GM18520 (cell line): ENCODE data around the gene KIF17.

Experiments
- ATAC-seq: cut with Tn5 transposase; IDR thresholded peaks from one replicate; pipeline ENCODE4 v1.9.1; 2021; ENCODE audit not compliant: unreplicated experiment

Gene KIF17

GRCh38 chr1:20717452-20718342, at the start of gene KIF17:
KIF17 (minus strand) TSS chr1:20718007; CDS start chr1:20717706, 301 bp downstream.
- no peak for ATAC-seq

GRCh38 chr1:20767271-20767670, 49.5 kb upstream of the KIF17 start:
- no peak for ATAC-seq

- no peak for ATAC-seq
These were observed 45.6 kb upstream of the KIF17 start for GRCh38 chr1:20763417-20763816.

- ATAC-seq: no peak
These were observed 42.5 kb upstream of the KIF17 start for GRCh38 chr1:20760322-20760721.

GRCh38 chr1:20753589-20753988, 35.8 kb upstream of the KIF17 start:
- no peak for ATAC-seq

- no peak for ATAC-seq
These were observed 33.7 kb upstream of the KIF17 start for GRCh38 chr1:20751462-20751990.

- no peak for ATAC-seq
These were observed 24.9 kb upstream of the KIF17 start for GRCh38 chr1:20742671-20743070.

- ATAC-seq: no peak
These were observed 23.0 kb upstream of the KIF17 start for GRCh38 chr1:20740781-20741180.

- no peak for ATAC-seq
These were observed 21.4 kb upstream of the KIF17 start for GRCh38 chr1:20739225-20739624.

- ATAC-seq: no peak
These were observed 17.8 kb upstream of the KIF17 start for GRCh38 chr1:20735581-20736111.

- no peak for ATAC-seq
These were observed 15.7 kb upstream of the KIF17 start for GRCh38 chr1:20733360-20733975.

GRCh38 chr1:20732588-20733359, 15.0 kb upstream of the KIF17 start, which contains the start of gene SH2D5:
SH2D5 (minus strand) TSS chr1:20732703; CDS start chr1:20728044, 4,659 bp downstream.
- no peak for ATAC-seq

- peak; percentile 42 for ATAC-seq
These were observed 14.3 kb upstream of the KIF17 start for GRCh38 chr1:20732071-20732587.

GRCh38 chr1:20731057-20731991, 13.5 kb upstream of the KIF17 start:
- no peak for ATAC-seq

GRCh38 chr1:20730690-20731056, 12.9 kb upstream of the KIF17 start:
- ATAC-seq: no peak

GRCh38 chr1:20729990-20730689, 12.3 kb upstream of the KIF17 start:
- no peak for ATAC-seq

GRCh38 chr1:20729155-20729931, 11.5 kb upstream of the KIF17 start:
- no peak for ATAC-seq
